ENCODE measurements around the gene ACOX1. TPM values are rescaled to one million over a fixed set of nuclear protein-coding genes. Genes with fewer than 3 reads are reported as not detected.

ACOX1 gene
- total and polyA plus RNA-seq, 2 of the 13 experiments (the other 11 are each of a cell fraction or from before 2014, with no cell fraction given) = 86.4 to 120 TPM

DNA sequence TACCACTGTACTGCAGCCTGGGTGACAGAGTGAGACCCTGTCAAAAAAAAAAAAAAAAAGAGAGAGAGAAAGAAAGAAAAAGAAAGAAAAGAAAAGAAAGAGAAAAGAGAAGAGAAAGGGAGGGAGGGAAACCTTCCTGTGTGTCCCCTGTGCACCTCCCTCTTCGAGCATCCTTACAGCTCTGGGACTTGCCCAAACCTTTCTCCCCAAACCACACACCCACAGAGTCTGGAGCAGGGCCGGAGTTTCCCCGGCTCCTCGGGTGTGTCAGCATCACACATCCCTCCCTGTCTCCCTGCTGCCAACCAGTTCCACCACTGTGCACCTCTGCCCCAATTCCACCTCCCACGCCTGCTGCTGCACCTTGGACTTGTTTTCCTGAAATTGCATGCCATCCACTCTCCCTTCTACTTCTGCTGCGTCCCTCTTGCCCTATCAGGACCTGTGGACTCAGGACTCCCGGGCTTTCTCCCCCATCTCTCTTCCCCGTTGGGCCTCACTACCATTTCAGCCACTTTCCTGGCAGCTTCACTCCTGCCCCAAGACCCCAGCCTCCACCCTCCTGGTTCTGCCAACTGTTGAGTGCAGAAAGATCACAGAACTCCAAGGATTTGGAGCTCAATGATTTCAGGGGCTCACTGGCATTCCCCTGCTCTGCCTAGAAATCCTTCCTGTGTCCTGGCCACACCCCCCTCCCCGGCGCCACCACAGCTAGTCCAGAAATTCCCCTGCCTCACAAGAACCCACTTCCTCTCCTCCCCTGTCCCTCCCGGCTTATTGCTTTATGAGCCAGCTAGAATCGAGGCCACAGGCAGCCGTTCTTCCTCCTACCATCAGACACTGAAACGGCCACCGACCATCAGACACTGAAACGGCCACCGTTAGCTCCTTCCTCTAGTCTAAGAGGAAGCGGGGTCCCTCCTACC is 18.0 kb upstream of the ACOX1 start (continued):
- TF ChIP-seq PATZ1 (CRISPR knock-in tag; IDR thresholded peaks at IDR 0.05) = peak; percentile 70
- peak in 1 of 2 experiments; percentile 80; a peak in 2 of 4 replicates for TF ChIP-seq EP300 (IDR thresholded peaks at IDR 0.05; ENCODE audit: low read depth in 2 of 2, low read length in 2 of 2)
- peak; percentile 84 for TF ChIP-seq EP300 (CRISPR knock-in tag; IDR thresholded peaks at IDR 0.05; ENCODE audit: borderline replicate concordance)
- TF ChIP-seq FOXO1 (CRISPR knock-in tag; IDR thresholded peaks at IDR 0.05) = peak; percentile 100
- TF ChIP-seq ZNF331 (CRISPR knock-in tag; IDR thresholded peaks at IDR 0.05) = peak; percentile 81
- TF ChIP-seq, protein P1, sequence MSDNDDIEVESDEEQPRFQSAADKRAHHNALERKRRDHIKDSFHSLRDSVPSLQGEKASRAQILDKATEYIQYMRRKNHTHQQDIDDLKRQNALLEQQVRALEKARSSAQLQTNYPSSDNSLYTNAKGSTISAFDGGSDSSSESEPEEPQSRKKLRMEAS (IDR thresholded peaks at IDR 0.05) = peak; percentile 88
- peak; percentile 93 for TF ChIP-seq SAP130 (CRISPR knock-in tag; IDR thresholded peaks at IDR 0.05; ENCODE audit: low read depth)
- TF ChIP-seq, protein P2, sequence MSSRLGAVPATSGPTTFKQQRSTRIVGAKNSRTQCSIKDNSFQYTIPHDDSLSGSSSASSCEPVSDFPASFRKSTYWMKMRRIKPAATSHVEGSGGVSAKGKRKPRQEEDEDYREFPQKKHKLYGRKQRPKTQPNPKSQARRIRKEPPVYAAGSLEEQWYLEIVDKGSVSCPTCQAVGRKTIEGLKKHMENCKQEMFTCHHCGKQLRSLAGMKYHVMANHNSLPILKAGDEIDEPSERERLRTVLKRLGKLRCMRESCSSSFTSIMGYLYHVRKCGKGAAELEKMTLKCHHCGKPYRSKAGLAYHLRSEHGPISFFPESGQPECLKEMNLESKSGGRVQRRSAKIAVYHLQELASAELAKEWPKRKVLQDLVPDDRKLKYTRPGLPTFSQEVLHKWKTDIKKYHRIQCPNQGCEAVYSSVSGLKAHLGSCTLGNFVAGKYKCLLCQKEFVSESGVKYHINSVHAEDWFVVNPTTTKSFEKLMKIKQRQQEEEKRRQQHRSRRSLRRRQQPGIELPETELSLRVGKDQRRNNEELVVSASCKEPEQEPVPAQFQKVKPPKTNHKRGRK (CRISPR knock-in tag; IDR thresholded peaks at IDR 0.05) = no peak
- peak; percentile 82; the same call in 1 of the 2 replicates for TF ChIP-seq MIER3 (CRISPR knock-in tag; IDR thresholded peaks at IDR 0.05; ENCODE audit: borderline replicate concordance)
- TF ChIP-seq TARDBP (CRISPR knock-in tag; IDR thresholded peaks at IDR 0.05) = peak; percentile 86
- TF ChIP-seq ZSCAN29 (CRISPR knock-in tag; conservative IDR thresholded peaks at IDR 0.05) = peak; percentile 72; the same call in 1 of the 2 replicates
- TF ChIP-seq JARID2 (CRISPR knock-in tag; IDR thresholded peaks at IDR 0.05; ENCODE audit: insufficient replicate concordance) = no peak
- TF ChIP-seq THAP11 (CRISPR knock-in tag; IDR thresholded peaks at IDR 0.05) = peak; percentile 59
- peak; percentile 31; the same call in 1 of the 2 replicates for TF ChIP-seq ZNF547 (CRISPR knock-in tag; IDR thresholded peaks at IDR 0.05)
- TF ChIP-seq ZNF709 (CRISPR knock-in tag; IDR thresholded peaks at IDR 0.05) = no peak
- TF ChIP-seq ZBTB38 (CRISPR knock-in tag; IDR thresholded peaks at IDR 0.05) = peak; percentile 94
- peak; percentile 78 for TF ChIP-seq TFE3 (CRISPR knock-in tag; IDR thresholded peaks at IDR 0.05)
- TF ChIP-seq HDAC2 (CRISPR knock-in tag; IDR thresholded peaks at IDR 0.05) = peak; percentile 94
- peak; percentile 90; the same call in 1 of the 2 replicates for TF ChIP-seq KLF12 (CRISPR knock-in tag; IDR thresholded peaks at IDR 0.05; ENCODE audit: borderline replicate concordance)
- TF ChIP-seq BATF2 (CRISPR knock-in tag; IDR thresholded peaks at IDR 0.05) = no peak
- no peak for TF ChIP-seq LBX2 (CRISPR knock-in tag; IDR thresholded peaks at IDR 0.05; ENCODE audit: borderline replicate concordance)
- TF ChIP-seq POLR2AphosphoS5 (IDR thresholded peaks at IDR 0.05; ENCODE audit: low read depth, low read length) = peak; percentile 75
- TF ChIP-seq ZNF138 (CRISPR knock-in tag; IDR thresholded peaks at IDR 0.05; ENCODE audit: low read depth) = no peak
